Measurements from ENCODE around the gene PPP2R2D. TPM values are rescaled to one million over a fixed set of nuclear protein-coding genes. Genes with fewer than 3 reads are reported as not detected.
A peak's percentile ranks its signal among the peaks of the same experiment; 100 is the strongest.

The PPP2R2D gene
- total RNA-seq, 1 experiment from 2014 or later, result 33.2 TPM

GRCh38 chr10:131994435-131994834 lies 93.6 kb downstream of the PPP2R2D start:
- TF ChIP-seq ZNF121 (CRISPR knock-in tag; IDR thresholded peaks at IDR 0.05) (no peak), JUN (CRISPR knock-in tag; IDR thresholded peaks at IDR 0.05) (no peak), ZNF425 (CRISPR knock-in tag; conservative IDR thresholded peaks at IDR 0.05) (no peak), CBFB (CRISPR knock-in tag; IDR thresholded peaks at IDR 0.05; ENCODE audit: low read depth) (no peak), PRRX2 (CRISPR knock-in tag; IDR thresholded peaks at IDR 0.05) (no peak)
- DNase-seq (ENCODE audit: low spot score) (no peak), ATAC-seq (no peak)
- Mint-ChIP-seq H3K9me3 (no peaks in the 10 kb centered on the region), H3K4me1 (peaks cover 37% of the 10 kb centered on the region), H3K4me3 (no peak overlapping the region), H3K27me3 (ENCODE audit: low read depth) (no peaks in the 10 kb centered on the region), H3K36me3 (no peaks in the 10 kb centered on the region), H3K27ac (no peak overlapping the region)
- ChIA-PET CTCF (interaction anchor here (1.3 to 1.9 kb wide), 2 partner anchors 12 to 28 kb away, joined by 3 to 6 read pairs; no protein-coding TSS in a partner anchor), POLR2A (no interaction called here)

- peak overlapping the region; percentile 43 for H3K27ac Mint-ChIP-seq
- no peaks in the 10 kb centered on the region for H3K36me3 Mint-ChIP-seq
- no peak for DNase-seq (ENCODE audit: low spot score)
- no peaks in the 10 kb centered on the region for H3K27me3 Mint-ChIP-seq (ENCODE audit: low read depth)
- no peak for ATAC-seq
- POLR2A ChIA-PET, result interaction anchor here (1.4 kb wide), 1 partner anchor 10 kb away, joined by 3 read pairs; no protein-coding TSS in a partner anchor
- H3K4me1 Mint-ChIP-seq, result peaks cover 55% of the 10 kb centered on the region
- TF ChIP-seq IRF1 (CRISPR knock-in tag; IDR thresholded peaks at IDR 0.05), result 0 out of 2 replicates have a peak, but pooled peaks have one; percentile 22
- TF ChIP-seq ZNF416 (CRISPR knock-in tag; IDR thresholded peaks at IDR 0.05), result no peak
- TF ChIP-seq ZNF138 (CRISPR knock-in tag; conservative IDR thresholded peaks at IDR 0.05), result no peak
- CTCF ChIA-PET, result interaction anchor here (0.7 to 1.6 kb wide), 5 partner anchors 16 to 543 kb away, joined by 3 to 9 read pairs (median 3); no protein-coding TSS in a partner anchor
- H3K4me3 Mint-ChIP-seq, result no peak overlapping the region
- H3K9me3 Mint-ChIP-seq, result no peaks in the 10 kb centered on the region
These were observed 95.9 kb downstream of the PPP2R2D start for GRCh38 chr10:131996466-131997365.

GRCh38 chr10:131997366-131998049 lies 96.7 kb downstream of the PPP2R2D start:
- Mint-ChIP-seq H3K4me1 (peaks cover 60% of the 10 kb centered on the region), H3K27me3 (ENCODE audit: low read depth) (no peaks in the 10 kb centered on the region), H3K36me3 (no peaks in the 10 kb centered on the region), H3K4me3 (no peak overlapping the region), H3K9me3 (no peaks in the 10 kb centered on the region), H3K27ac (peak overlapping the region; percentile 95)
- TF ChIP-seq ELF4 (CRISPR knock-in tag; IDR thresholded peaks at IDR 0.05; ENCODE audit: low read depth) (no peak), GABPB1 (CRISPR knock-in tag; IDR thresholded peaks at IDR 0.05) (peak; percentile 88)
- ChIA-PET POLR2A (interaction anchor here (1.4 kb wide), 1 partner anchor 9 kb away, joined by 3 read pairs; no protein-coding TSS in a partner anchor), CTCF (interaction anchor here (0.7 to 6.7 kb wide), 7 partner anchors 8 to 144 kb away, joined by 3 to 112 read pairs (median 3); no protein-coding TSS in a partner anchor)
- DNase-seq (ENCODE audit: low spot score) (peak; percentile 57), ATAC-seq (peak; percentile 46)

GRCh38 chr10:131998050-131998844 lies 97.4 kb downstream of the PPP2R2D start:
- ATAC-seq, result peak; percentile 3; the same call in 1 of the 2 replicates
- peaks cover 61% of the 10 kb centered on the region for H3K4me1 Mint-ChIP-seq
- no peaks in the 10 kb centered on the region for H3K36me3 Mint-ChIP-seq
- no peaks in the 10 kb centered on the region for H3K27me3 Mint-ChIP-seq (ENCODE audit: low read depth)
- CTCF ChIA-PET, result interaction anchor here (0.7 to 6.7 kb wide), 6 partner anchors 9 to 143 kb away, joined by 3 to 112 read pairs (median 6); no protein-coding TSS in a partner anchor
- POLR2A ChIA-PET, result interaction anchor here (1.4 kb wide), 1 partner anchor 9 kb away, joined by 3 read pairs; no protein-coding TSS in a partner anchor
- H3K27ac Mint-ChIP-seq, result peak overlapping the region; percentile 95
- no peak overlapping the region for H3K4me3 Mint-ChIP-seq
- no peaks in the 10 kb centered on the region for H3K9me3 Mint-ChIP-seq
- no peak for DNase-seq (ENCODE audit: low spot score)
- TF ChIP-seq SMAD4 (CRISPR knock-in tag; IDR thresholded peaks at IDR 0.05) (no peak), IRF1 (CRISPR knock-in tag; IDR thresholded peaks at IDR 0.05) (no peak), FOXP4 (CRISPR knock-in tag; IDR thresholded peaks at IDR 0.05) (no peak), HMGA2 (CRISPR knock-in tag; IDR thresholded peaks at IDR 0.05) (no peak), ATF3 (CRISPR knock-in tag; conservative IDR thresholded peaks at IDR 0.05) (no peak), RORB (CRISPR knock-in tag; IDR thresholded peaks at IDR 0.05) (no peak), ZNF138 (CRISPR knock-in tag; conservative IDR thresholded peaks at IDR 0.05) (no peak), GABPB1 (CRISPR knock-in tag; IDR thresholded peaks at IDR 0.05) (no peak), ZNF423 (CRISPR knock-in tag; IDR thresholded peaks at IDR 0.05) (no peak), SMAD3 (CRISPR knock-in tag; IDR thresholded peaks at IDR 0.05; ENCODE audit: borderline replicate concordance) (no peak), CBFB (CRISPR knock-in tag; IDR thresholded peaks at IDR 0.05; ENCODE audit: low read depth) (no peak), TEAD4 (CRISPR knock-in tag; IDR thresholded peaks at IDR 0.05) (no peak), ZNF263 (CRISPR knock-in tag; IDR thresholded peaks at IDR 0.05; ENCODE audit: low read depth) (no peak)

Measured in WTC11 (cell line).